T-helper 1 cell treated with Interleukin-12 subunit alpha and Interleukin-12 subunit beta and Interleukin-4 antibody, amounts not matched to agents 30 μg/mL and 1 μg/mL, for 36 hours (primary cell): ENCODE measurements around the gene OSBPL10.
"Not testable (repeated sequence)": the region's sequence is repeated elsewhere in the genome, so short reads cannot be mapped to it uniquely, and the experiment has no call there.

Experiments
- H3K27ac Mint-ChIP-seq: one replicate; pipeline ENCODE4 v1.8.0; 2021; ENCODE audit warnings: mild to moderate bottlenecking, mixed read lengths
- H3K27me3 Mint-ChIP-seq: one replicate; pipeline ENCODE4 v1.8.0; 2021; ENCODE audit warnings: low read depth, mixed read lengths
- H3K36me3 Mint-ChIP-seq: one replicate; pipeline ENCODE4 v1.8.0; 2021; ENCODE audit warnings: low read depth, mixed read lengths
- H3K4me1 Mint-ChIP-seq: one replicate; pipeline ENCODE4 v1.8.0; 2021; ENCODE audit warnings: low read depth, mixed read lengths
- H3K4me3 Mint-ChIP-seq: one replicate; pipeline ENCODE4 v1.8.0; 2021; ENCODE audit warnings: mild to moderate bottlenecking, moderate library complexity, mixed read lengths
- H3K9me3 Mint-ChIP-seq: one replicate; pipeline ENCODE4 v1.8.0; 2021; ENCODE audit warnings: mixed read lengths

OSBPL10 gene

GRCh38 chr3:31890007-31890406 is 91.1 kb downstream of the OSBPL10 start:
- peaks cover 5% of the 10 kb centered on the region for H3K4me1 Mint-ChIP-seq

GRCh38 chr3:31885235-31885634 is 95.8 kb downstream of the OSBPL10 start:
- Mint-ChIP-seq H3K36me3 (no peaks in the 10 kb centered on the region), H3K4me1 (peaks cover 2% of the 10 kb centered on the region), H3K27me3 (peaks cover 6% of the 10 kb centered on the region), H3K4me3 (no peak overlapping the region), H3K27ac (no peak overlapping the region), H3K9me3 (peaks cover 3% of the 10 kb centered on the region)

More at GRCh38 chr3:31890007-31890406, 91.1 kb downstream of the OSBPL10 start:
- peaks cover 6% of the 10 kb centered on the region for H3K27me3 Mint-ChIP-seq
- H3K4me3 Mint-ChIP-seq = no peak overlapping the region
- H3K36me3 Mint-ChIP-seq = peaks cover 3% of the 10 kb centered on the region
- no peaks in the 10 kb centered on the region for H3K9me3 Mint-ChIP-seq
- no peak overlapping the region for H3K27ac Mint-ChIP-seq

GRCh38 chr3:31884251-31884650 is 96.8 kb downstream of the OSBPL10 start:
- Mint-ChIP-seq H3K4me3 (no peak overlapping the region), H3K4me1 (peaks cover 2% of the 10 kb centered on the region), H3K9me3 (peaks cover 3% of the 10 kb centered on the region), H3K36me3 (no peaks in the 10 kb centered on the region), H3K27me3 (peaks cover 5% of the 10 kb centered on the region), H3K27ac (no peak overlapping the region)

GRCh38 chr3:31882895-31883294 is 98.2 kb downstream of the OSBPL10 start:
- Mint-ChIP-seq H3K4me3 (no peak overlapping the region), H3K27ac (no peak overlapping the region), H3K27me3 (no peaks in the 10 kb centered on the region), H3K9me3 (peaks cover 3% of the 10 kb centered on the region), H3K36me3 (no peaks in the 10 kb centered on the region), H3K4me1 (peaks cover 2% of the 10 kb centered on the region)

- Mint-ChIP-seq H3K36me3 (no peaks in the 10 kb centered on the region), H3K4me1 (peaks cover 2% of the 10 kb centered on the region), H3K27ac (no peak overlapping the region), H3K9me3 (peaks cover 3% of the 10 kb centered on the region), H3K4me3 (no peak overlapping the region), H3K27me3 (no peaks in the 10 kb centered on the region)
Measured at GRCh38 chr3:31882431-31882830, 98.6 kb downstream of the OSBPL10 start.

GRCh38 chr3:31880482-31881078 is 100.5 kb downstream of the OSBPL10 start:
- H3K27ac Mint-ChIP-seq = no peak overlapping the region
- H3K36me3 Mint-ChIP-seq = no peaks in the 10 kb centered on the region
- peaks cover 2% of the 10 kb centered on the region for H3K4me1 Mint-ChIP-seq
- H3K9me3 Mint-ChIP-seq = peaks cover 3% of the 10 kb centered on the region
- H3K4me3 Mint-ChIP-seq = no peak overlapping the region
- H3K27me3 Mint-ChIP-seq = no peaks in the 10 kb centered on the region

GRCh38 chr3:31880020-31880419 is 101.0 kb downstream of the OSBPL10 start:
- no peak overlapping the region for H3K27ac Mint-ChIP-seq
- peaks cover 2% of the 10 kb centered on the region for H3K4me1 Mint-ChIP-seq
- H3K4me3 Mint-ChIP-seq = no peak overlapping the region
- no peaks in the 10 kb centered on the region for H3K27me3 Mint-ChIP-seq
- no peaks in the 10 kb centered on the region for H3K36me3 Mint-ChIP-seq
- peaks cover 3% of the 10 kb centered on the region for H3K9me3 Mint-ChIP-seq

GRCh38 chr3:31879365-31879764 is 101.7 kb downstream of the OSBPL10 start:
- peaks cover 2% of the 10 kb centered on the region for H3K4me1 Mint-ChIP-seq

GRCh38 chr3:31878231-31878838 is 102.7 kb downstream of the OSBPL10 start:
- Mint-ChIP-seq H3K4me1 (peaks cover 2% of the 10 kb centered on the region), H3K27ac (no peak overlapping the region), H3K27me3 (no peaks in the 10 kb centered on the region), H3K4me3 (no peak overlapping the region), H3K9me3 (peaks cover 3% of the 10 kb centered on the region), H3K36me3 (no peaks in the 10 kb centered on the region)

More at GRCh38 chr3:31879365-31879764, 101.7 kb downstream of the OSBPL10 start:
- Mint-ChIP-seq H3K36me3 (no peaks in the 10 kb centered on the region), H3K27me3 (no peaks in the 10 kb centered on the region), H3K9me3 (peaks cover 3% of the 10 kb centered on the region), H3K4me3 (no peak overlapping the region), H3K27ac (no peak overlapping the region)

- Mint-ChIP-seq H3K27ac (no peak overlapping the region), H3K36me3 (no peaks in the 10 kb centered on the region), H3K4me3 (no peak overlapping the region), H3K27me3 (no peaks in the 10 kb centered on the region), H3K9me3 (peaks cover 3% of the 10 kb centered on the region), H3K4me1 (peaks cover 2% of the 10 kb centered on the region)
Measured at GRCh38 chr3:31876331-31876730, 104.7 kb downstream of the OSBPL10 start.

- no peak overlapping the region for H3K4me3 Mint-ChIP-seq
Measured at GRCh38 chr3:31875437-31875836, 105.6 kb downstream of the OSBPL10 start.

GRCh38 chr3:31873254-31873820 is 107.7 kb downstream of the OSBPL10 start:
- Mint-ChIP-seq H3K9me3 (no peaks in the 10 kb centered on the region), H3K4me1 (no peaks in the 10 kb centered on the region), H3K36me3 (no peaks in the 10 kb centered on the region), H3K27ac (no peak overlapping the region), H3K4me3 (no peak overlapping the region), H3K27me3 (no peaks in the 10 kb centered on the region)

More at GRCh38 chr3:31875437-31875836, 105.6 kb downstream of the OSBPL10 start:
- Mint-ChIP-seq H3K36me3 (no peaks in the 10 kb centered on the region), H3K27ac (no peak overlapping the region), H3K9me3 (no peaks in the 10 kb centered on the region), H3K4me1 (no peaks in the 10 kb centered on the region), H3K27me3 (no peaks in the 10 kb centered on the region)

GRCh38 chr3:31871939-31872507 is 109.0 kb downstream of the OSBPL10 start:
- no peak overlapping the region for H3K27ac Mint-ChIP-seq
- H3K9me3 Mint-ChIP-seq = no peaks in the 10 kb centered on the region
- H3K36me3 Mint-ChIP-seq = no peaks in the 10 kb centered on the region
- H3K4me3 Mint-ChIP-seq = no peak overlapping the region
- no peaks in the 10 kb centered on the region for H3K4me1 Mint-ChIP-seq
- H3K27me3 Mint-ChIP-seq = no peaks in the 10 kb centered on the region

GRCh38 chr3:31870111-31870510 is 111.0 kb downstream of the OSBPL10 start:
- not testable (repeated sequence) for H3K4me1 Mint-ChIP-seq, H3K9me3 Mint-ChIP-seq, H3K36me3 Mint-ChIP-seq, H3K27ac Mint-ChIP-seq, H3K4me3 Mint-ChIP-seq, H3K27me3 Mint-ChIP-seq

GRCh38 chr3:31868236-31868635 is 112.8 kb downstream of the OSBPL10 start:
- H3K4me1 Mint-ChIP-seq = peaks cover 2% of the 10 kb centered on the region
- H3K27ac Mint-ChIP-seq = no peak overlapping the region
- no peaks in the 10 kb centered on the region for H3K9me3 Mint-ChIP-seq
- no peak overlapping the region for H3K4me3 Mint-ChIP-seq
- no peaks in the 10 kb centered on the region for H3K27me3 Mint-ChIP-seq
- H3K36me3 Mint-ChIP-seq = no peaks in the 10 kb centered on the region
